ENCODE results near the gene ABCA4. TPM values are rescaled to one million over a fixed set of nuclear protein-coding genes. Genes with fewer than 3 reads are reported as not detected.

The ABCA4 gene
- total and polyA plus RNA-seq, 11 donors = 0.04 to 0.37 (median 0.16) TPM; not detected in 2

- Histone ChIP-seq H3K27me3 (no peaks in the 10 kb centered on the region), H3K4me1 (peaks cover 0 to 63% (median 31%) of the 10 kb centered on the region in 12 donors), H3K4me3 (no peak overlapping the region), H3K9me3 (no peaks in the 10 kb centered on the region), H3K27ac (peak overlapping the region; percentile 29 to 73 (median 54)), H3K36me3 (no peaks in the 10 kb centered on the region)
- intact Hi-C loops (cut with DNase I) = loop anchor here (1.0 to 10.0 kb wide), 15 partner anchors 33 to 403 kb away; partner anchors contain the start of gene ARHGAP29 (in 8 of the 10)
- peak; percentile 75 to 85 (median 78) for DNase-seq
- no peak for TF ChIP-seq POLR2A (IDR thresholded peaks at IDR 0.05)
- TF ChIP-seq, protein P1, sequence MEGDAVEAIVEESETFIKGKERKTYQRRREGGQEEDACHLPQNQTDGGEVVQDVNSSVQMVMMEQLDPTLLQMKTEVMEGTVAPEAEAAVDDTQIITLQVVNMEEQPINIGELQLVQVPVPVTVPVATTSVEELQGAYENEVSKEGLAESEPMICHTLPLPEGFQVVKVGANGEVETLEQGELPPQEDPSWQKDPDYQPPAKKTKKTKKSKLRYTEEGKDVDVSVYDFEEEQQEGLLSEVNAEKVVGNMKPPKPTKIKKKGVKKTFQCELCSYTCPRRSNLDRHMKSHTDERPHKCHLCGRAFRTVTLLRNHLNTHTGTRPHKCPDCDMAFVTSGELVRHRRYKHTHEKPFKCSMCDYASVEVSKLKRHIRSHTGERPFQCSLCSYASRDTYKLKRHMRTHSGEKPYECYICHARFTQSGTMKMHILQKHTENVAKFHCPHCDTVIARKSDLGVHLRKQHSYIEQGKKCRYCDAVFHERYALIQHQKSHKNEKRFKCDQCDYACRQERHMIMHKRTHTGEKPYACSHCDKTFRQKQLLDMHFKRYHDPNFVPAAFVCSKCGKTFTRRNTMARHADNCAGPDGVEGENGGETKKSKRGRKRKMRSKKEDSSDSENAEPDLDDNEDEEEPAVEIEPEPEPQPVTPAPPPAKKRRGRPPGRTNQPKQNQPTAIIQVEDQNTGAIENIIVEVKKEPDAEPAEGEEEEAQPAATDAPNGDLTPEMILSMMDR (IDR thresholded peaks at IDR 0.05) = peak; percentile 77 to 94 (median 89)
- WGBS, 4 donors = 14 to 21% (median 17%) methylated on average over 5 of the region's 5 CpGs
- peak; percentile 65 to 89 (median 87) for ATAC-seq
These were observed 59.2 kb downstream of the ABCA4 start for GRCh38 chr1:94061513-94062443.

GRCh38 chr1:94060720-94061119, 60.2 kb downstream of the ABCA4 start:
- intact Hi-C loops (cut with DNase I) = loop anchor here in 9 of 10 donors (1.0 to 10.0 kb wide), 12 partner anchors 34 to 404 kb away; partner anchors contain the start of gene ARHGAP29 (in 6 of the 9)
- peak overlapping the region in 10 of 12 donors; percentile 32 to 73 (median 54) for H3K27ac ChIP-seq
- no peaks in the 10 kb centered on the region for H3K9me3 ChIP-seq
- DNase-seq = no peak
- H3K27me3 ChIP-seq = no peaks in the 10 kb centered on the region
- 67 to 80% (median 71%) methylated on average over 2 of the region's 2 CpGs for WGBS, 4 donors
- TF ChIP-seq, protein P1 (IDR thresholded peaks at IDR 0.05) = no peak
- TF ChIP-seq POLR2A (IDR thresholded peaks at IDR 0.05) = no peak
- no peak for ATAC-seq
- no peak overlapping the region for H3K4me3 ChIP-seq
- H3K4me1 ChIP-seq = peaks cover 0 to 69% (median 31%) of the 10 kb centered on the region in 12 donors
- no peaks in the 10 kb centered on the region for H3K36me3 ChIP-seq

DNA sequence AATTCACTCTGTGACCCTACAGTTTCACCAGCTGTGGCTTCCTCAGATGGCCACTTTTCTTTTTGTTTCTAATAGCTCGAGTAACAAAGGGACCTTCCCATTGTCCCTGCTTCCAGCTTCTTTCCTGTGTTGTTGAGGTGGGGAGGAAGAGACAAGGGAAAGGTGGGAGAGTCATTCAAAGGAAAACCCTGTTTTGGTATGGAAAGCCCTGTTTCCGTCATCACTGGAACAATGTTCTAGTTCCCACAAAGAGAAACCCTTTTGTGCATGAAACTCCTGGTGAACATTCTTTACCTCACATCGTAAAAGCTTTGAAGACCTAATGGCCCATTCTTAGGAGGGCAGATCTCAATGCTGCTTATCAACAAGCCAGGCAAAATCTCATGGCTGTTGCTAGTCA, 62.2 kb downstream of the ABCA4 start:
- Histone ChIP-seq H3K4me3 (no peak overlapping the region), H3K36me3 (no peaks in the 10 kb centered on the region), H3K9me3 (no peaks in the 10 kb centered on the region), H3K27ac (peak overlapping the region in 10 of 12 donors; percentile 38 to 74 (median 54)), H3K4me1 (peaks cover 0 to 66% (median 22%) of the 10 kb centered on the region in 12 donors), H3K27me3 (no peaks in the 10 kb centered on the region)
- DNase-seq (no peak), ATAC-seq (peak in 1 of 4 donors; percentile 38)
- intact Hi-C loops (cut with DNase I) = no loop called here
- WGBS, 4 donors = 61 to 73% (median 69%) methylated on average over 3 of the region's 3 CpGs
- no peak for TF ChIP-seq POLR2A (IDR thresholded peaks at IDR 0.05)

DNA sequence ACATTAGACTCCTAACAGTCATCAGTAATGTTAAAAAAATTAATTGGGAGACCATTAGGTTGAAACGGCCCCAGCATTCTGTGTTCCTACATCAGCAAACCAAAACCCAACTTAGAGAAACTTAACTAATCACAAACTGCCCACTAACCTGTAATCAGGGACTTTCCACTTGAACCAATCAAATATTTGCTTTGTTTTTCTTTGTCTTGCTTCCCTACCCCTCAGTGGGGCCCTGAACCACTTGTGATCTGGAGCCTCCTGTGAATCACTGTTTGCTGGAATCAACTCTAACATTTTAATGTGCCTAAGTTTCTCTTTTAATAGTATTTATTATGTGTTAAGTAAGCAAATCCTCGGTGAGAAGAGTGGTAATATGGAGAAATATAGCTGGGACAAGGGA, 64.0 kb downstream of the ABCA4 start:
- Histone ChIP-seq H3K27ac (peak overlapping the region in 1 of 12 donors; percentile 22), H3K9me3 (no peaks in the 10 kb centered on the region), H3K4me1 (peaks cover 0 to 53% (median 18%) of the 10 kb centered on the region in 12 donors), H3K4me3 (no peak overlapping the region), H3K27me3 (no peaks in the 10 kb centered on the region), H3K36me3 (no peaks in the 10 kb centered on the region)
- 92 to 97% (median 94%) methylated on average over 2 of the region's 2 CpGs for WGBS, 4 donors
- DNase-seq = no peak
- no peak for TF ChIP-seq POLR2A (IDR thresholded peaks at IDR 0.05)
- TF ChIP-seq, protein P1 (IDR thresholded peaks at IDR 0.05) = no peak
- no peak for ATAC-seq
- intact Hi-C loops (cut with DNase I) = no loop called here
